Measurements from ENCODE around the gene ADM.

Gene ADM

DNA sequence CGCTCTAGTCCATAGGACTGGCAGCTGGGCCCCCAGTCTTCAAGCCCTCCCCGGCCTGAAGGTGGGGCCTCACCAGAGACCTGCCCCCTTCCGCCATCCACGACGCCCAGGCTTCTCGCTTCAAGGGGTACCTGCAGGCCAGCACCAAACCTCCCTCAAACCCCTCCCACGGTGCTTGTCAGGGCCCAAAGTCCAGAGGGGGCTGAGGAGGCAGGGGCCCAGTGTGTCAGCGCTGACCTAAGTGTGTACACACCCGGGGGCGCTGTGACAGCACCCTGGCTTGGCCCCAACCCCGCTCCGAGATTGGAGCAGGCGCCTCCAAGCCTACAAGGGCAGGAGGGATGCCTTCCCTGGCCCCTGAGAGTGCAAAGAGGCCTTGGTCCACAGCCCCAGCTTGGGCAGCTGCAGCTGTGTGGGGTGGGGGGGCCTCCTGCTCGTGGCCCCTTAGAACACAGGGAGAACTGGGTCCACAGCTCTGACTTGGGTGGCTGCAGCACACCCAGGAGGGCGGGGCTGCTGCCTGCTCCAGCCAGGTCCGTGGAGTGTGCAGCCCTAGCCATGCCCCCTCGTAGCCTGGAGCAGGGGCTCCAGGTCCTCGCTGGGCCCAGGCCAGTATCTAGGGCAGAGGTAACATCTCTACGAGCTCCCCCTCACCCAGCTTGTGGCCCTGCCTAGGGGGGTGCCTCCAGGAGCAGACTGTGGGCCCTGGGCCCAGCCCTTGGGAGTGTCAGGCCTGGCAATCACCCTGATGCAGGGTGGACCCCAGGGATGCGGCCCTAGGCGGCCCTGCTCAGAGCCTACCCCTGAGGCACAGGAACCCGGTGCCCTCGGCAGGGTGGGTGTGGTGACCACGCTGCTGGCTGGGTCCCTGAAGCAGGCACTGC is 15.8 kb upstream of the ADM start:
- no peak for DNase-seq

GRCh38 chr11:10289765-10290380 is 15.0 kb upstream of the ADM start:
- DNase-seq, result no peak
- in situ Hi-C loops (cut with MboI; ENCODE audit: low pct_unique_long_range_greater_than_20kb, low sequenced_read_pairs), result no loop called here

More for the DNA sequence above, 15.8 kb upstream of the ADM start:
- in situ Hi-C loops (cut with MboI; ENCODE audit: low pct_unique_long_range_greater_than_20kb, low sequenced_read_pairs), result no loop called here

DNA sequence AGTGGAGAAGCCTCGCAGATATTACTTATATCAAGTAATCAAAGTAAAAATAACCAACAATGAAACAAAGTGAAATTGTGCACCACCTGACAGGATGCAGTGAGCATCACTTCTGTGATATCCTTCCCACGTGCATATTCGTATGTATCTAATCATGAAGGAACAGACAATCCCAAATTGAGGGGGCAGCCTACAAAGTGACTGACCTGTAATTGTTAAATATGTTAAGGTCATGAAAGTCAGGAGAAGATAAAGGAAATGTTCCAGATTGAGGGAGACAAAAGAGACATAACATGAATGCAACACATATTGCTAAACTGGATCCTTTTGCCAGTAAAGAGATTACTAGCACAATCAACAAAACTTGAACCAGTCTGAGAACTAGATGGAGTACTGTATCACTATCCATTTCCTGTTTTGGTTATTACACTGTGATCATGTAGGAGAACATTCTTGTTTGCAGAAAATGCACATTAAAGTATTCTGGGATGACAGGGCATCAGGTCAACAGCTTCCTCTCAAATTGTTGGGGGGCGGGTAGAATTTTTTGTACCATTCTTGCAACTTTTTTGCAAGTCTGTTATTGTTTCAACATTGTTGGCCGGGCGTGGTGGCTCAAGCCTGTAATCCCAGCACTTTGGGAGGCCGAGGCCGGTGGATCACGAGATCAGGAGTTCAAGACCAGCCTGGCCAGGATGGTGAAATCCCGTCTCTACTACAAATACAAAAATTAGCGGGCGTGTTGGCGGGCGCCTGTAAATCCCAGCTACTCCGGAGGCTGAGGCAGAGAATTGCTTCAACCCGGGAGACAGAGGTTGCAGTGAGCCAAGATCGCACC is 12.9 kb upstream of the ADM start:
- in situ Hi-C loops (cut with MboI; ENCODE audit: low pct_unique_long_range_greater_than_20kb, low sequenced_read_pairs), result no loop called here
- no peak for DNase-seq

- peak; percentile 73 for DNase-seq
- in situ Hi-C loops (cut with MboI; ENCODE audit: low pct_unique_long_range_greater_than_20kb, low sequenced_read_pairs), result no loop called here
Measured at GRCh38 chr11:10293423-10294289, 11.2 kb upstream of the ADM start, which contains the start of gene SBF2. SBF2 (minus strand) TSS chr11:10294219; CDS start chr11:10294069, 150 bp downstream.

GRCh38 chr11:10294290-10294953 is 10.5 kb upstream of the ADM start:
- in situ Hi-C loops (cut with MboI; ENCODE audit: low pct_unique_long_range_greater_than_20kb, low sequenced_read_pairs), result no loop called here

DNA sequence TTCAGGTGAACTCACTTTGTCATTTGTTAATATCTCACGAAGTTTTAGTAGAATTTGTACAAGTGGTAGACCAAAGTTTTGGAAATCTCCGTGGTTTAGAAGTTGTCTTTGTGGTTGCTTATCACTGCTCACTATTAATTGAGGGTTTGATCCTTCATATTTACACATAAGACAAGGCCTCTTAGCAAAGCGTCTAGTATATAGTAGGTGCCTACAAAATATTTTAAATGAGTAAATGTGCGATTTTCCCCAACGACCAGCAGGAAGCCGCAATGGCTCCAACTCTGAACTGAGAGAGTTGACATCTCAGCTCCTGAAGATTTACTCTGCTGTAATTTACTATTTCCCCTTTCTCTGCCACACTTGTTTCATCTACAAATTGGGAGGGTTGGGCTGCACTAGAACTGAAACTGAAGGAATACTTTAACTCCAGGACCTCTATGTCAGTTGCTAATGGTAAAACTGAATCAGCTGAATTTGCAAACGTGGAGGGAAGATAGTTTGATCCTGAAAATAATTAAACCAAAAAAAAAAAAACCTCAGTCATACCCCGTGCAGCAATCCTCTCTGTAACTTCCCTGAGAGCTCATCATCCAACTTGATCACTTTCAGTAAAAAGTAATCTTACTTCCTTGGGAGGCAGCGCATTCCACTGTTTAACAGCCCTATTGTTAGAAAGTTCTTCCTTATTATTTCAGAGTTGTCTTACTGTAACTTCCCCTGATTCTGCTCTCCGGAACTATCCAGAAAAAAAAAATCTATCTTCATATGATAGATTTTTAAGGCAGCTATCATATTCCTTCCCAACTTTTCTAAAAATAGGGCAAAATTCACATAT is 9.6 kb upstream of the ADM start:
- DNase-seq, result peak; percentile 47
- in situ Hi-C loops (cut with MboI; ENCODE audit: low pct_unique_long_range_greater_than_20kb, low sequenced_read_pairs), result no loop called here

More at GRCh38 chr11:10294290-10294953, 10.5 kb upstream of the ADM start:
- peak; percentile 45 for DNase-seq

DNA sequence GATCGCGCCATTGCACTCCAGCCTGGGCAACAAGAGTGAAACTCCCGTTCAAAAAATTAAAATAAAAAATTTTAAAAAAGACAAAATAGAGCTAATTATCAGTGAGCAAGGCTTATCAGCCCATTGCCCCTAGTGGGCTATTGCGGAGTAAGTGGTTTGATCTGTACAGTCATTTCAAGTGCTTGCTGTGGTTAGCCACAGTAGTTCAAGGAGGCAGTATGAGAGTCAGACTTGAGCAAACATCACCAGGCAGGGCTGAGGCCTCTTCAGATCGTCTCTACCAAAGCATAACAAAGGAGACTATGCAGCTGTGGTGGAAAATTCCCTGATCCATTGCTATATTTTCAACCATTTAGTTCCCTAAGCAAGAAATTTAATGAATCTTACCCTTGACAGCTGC is 6.5 kb upstream of the ADM start:
- in situ Hi-C loops (cut with MboI; ENCODE audit: low pct_unique_long_range_greater_than_20kb, low sequenced_read_pairs), result no loop called here

DNA sequence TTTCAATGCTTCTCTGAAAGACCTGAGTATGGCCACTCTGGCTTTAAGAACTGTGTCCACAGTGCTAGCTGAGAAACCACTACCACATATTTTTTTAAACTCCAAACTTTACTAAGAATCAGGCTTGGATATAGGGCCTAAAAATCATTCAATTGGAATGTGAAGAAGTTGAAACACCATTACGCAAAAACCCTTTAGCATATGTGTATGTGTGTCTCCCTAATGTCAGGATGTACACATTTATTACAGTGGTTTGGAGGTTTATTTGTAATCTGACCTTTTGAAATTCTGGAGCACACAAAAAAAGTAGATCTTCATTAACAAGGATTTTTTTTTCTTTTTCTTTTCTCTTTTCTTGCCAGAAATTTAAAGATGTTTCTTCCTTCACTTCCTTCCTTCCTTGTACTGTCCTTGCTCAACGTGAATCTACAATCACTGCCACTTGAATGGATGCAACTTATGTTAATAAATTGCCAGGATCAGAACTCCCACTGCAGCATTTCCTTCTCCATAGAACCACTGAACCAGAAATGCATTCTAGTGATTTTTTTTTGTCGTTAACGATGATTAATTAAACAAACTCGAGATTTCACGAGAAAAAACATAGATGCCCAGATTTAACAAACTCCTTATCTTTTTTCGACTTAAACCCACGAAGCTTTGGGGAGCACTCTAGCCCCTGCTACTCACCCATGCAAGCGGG is 3.1 kb upstream of the ADM start:
- DNase-seq, result no peak
- in situ Hi-C loops (cut with MboI; ENCODE audit: low pct_unique_long_range_greater_than_20kb, low sequenced_read_pairs), result loop anchor here (25.0 kb wide), 2 partner anchors 315 to 540 kb away; no protein-coding TSS in a partner anchor

More for the DNA sequence above, 6.5 kb upstream of the ADM start:
- DNase-seq, result peak; percentile 64

GRCh38 chr11:10302359-10302743 is 2.5 kb upstream of the ADM start:
- in situ Hi-C loops (cut with MboI; ENCODE audit: low pct_unique_long_range_greater_than_20kb, low sequenced_read_pairs), result loop anchor here (25.0 kb wide), 2 partner anchors 315 to 540 kb away; no protein-coding TSS in a partner anchor
- no peak for DNase-seq

DNA sequence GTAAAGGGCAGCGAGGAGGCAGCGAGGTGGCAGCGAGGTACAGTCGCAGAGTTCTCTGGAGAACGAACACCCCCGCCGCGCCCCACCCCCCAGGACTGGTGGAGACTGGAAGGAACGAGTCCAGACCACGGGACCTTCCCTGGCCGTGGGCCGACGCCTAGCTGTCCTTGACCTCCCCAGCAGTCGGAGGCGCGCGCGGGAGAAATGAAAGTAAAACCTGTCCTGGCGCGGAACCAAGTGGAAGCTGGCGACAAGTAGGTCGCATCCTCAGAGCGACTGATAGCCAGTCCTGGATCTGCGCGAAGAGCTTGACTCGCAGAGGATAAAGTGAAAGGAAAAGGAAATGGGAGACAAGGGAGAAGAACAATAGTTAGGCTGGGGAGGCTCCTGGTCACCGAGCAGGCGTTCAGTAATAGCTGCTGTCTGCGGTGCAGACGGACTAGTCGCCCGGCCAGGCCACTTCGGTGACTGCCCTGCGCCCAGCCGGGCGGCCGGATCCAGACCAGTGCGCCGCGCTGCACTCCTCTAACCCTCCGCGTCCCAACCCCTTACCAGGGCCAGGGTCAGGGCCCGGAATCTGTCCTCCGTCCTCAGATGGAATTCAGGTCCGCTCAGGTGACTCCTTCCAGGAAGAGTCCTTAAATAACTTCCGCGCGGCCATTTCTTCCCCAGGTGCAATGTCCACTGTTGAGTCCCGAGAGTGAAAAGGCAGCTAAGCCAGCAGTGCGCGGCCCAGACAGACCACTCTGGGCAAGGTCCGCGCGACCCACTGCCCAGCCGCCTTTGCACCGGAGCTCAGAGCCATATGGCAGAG is 1.9 kb upstream of the ADM start:
- DNase-seq, result peak; percentile 69
- in situ Hi-C loops (cut with MboI; ENCODE audit: low pct_unique_long_range_greater_than_20kb, low sequenced_read_pairs), result loop anchor here (25.0 kb wide), 2 partner anchors 316 to 541 kb away; no protein-coding TSS in a partner anchor

DNA sequence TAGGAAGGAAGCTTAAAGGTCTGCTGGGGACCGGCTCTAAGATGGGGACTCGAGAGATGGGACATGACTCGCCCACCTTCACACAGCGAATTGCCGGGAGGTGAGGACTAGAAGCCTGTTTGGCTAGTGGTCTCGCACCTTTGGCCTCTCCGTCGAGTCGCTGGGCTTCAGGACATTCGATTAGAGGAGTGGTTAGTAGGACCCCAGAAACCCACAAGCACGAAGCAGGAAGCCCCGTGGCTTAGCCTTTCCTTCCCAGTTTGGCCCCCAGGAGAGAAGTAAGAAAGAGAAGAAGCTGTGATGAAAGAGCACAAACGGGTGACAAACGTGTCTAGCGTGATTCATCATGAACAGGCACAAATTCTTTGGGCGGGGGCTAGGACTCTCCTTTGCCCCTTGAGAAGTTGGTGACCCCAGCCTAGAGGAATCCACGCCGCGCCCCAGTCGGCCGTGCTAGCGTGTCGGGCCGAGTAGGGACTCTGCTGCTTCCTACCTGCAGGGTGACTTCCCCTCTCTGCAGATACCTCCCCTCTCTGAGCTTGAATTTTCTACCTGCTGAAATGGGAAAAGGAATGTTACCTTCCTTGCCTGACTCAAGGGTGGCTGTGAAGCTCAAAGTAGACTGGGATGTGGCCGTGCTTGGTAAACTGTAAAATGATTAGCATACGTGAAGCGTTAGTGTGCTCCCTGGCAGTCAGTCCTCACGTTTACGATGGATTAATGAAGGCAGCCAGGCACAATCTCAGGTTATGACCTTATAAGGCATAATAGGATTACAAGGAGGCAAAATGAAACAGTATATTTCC is 1.1 kb upstream of the ADM start:
- peak; percentile 60 for DNase-seq
- in situ Hi-C loops (cut with MboI; ENCODE audit: low pct_unique_long_range_greater_than_20kb, low sequenced_read_pairs), result loop anchor here (25.0 kb wide), 2 partner anchors 316 to 541 kb away; no protein-coding TSS in a partner anchor

DNA sequence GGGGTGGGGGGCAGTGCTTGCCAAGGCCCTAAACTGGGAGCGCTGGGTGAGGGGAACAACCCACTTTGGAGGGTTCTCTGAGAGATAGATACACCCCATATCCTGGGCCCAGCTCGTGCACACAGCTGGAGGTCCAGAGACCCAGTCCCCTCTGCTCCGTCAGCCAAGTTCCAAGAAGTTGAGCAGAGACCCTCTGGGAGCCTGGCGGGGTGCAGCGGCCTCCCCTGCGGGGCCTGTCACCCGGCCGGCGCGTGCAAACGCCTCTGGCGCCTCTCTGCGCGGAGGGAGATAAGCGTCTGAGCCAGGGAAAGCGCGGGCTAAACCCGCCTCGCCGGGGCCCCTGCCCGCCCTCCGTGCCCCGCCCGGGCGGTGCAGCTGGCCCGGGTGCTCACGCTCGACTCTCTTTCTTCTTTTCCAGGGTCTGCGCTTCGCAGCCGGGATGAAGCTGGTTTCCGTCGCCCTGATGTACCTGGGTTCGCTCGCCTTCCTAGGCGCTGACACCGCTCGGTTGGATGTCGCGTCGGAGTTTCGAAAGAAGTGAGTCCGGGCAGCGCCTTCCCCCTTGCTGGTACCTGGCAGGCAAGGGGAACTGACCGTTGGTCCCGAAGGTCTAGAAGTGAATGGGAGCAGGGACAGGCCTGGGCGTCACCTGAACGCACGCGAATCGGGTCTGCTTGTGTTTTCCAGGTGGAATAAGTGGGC is 540 bp downstream of the ADM start:
- in situ Hi-C loops (cut with MboI; ENCODE audit: low pct_unique_long_range_greater_than_20kb, low sequenced_read_pairs), result loop anchor here (25.0 kb wide), 2 partner anchors 318 to 543 kb away; no protein-coding TSS in a partner anchor
- DNase-seq, result peak; percentile 59

- in situ Hi-C loops (cut with MboI; ENCODE audit: low pct_unique_long_range_greater_than_20kb, low sequenced_read_pairs), result loop anchor here (25.0 kb wide), 2 partner anchors 319 to 544 kb away; no protein-coding TSS in a partner anchor
- DNase-seq, result no peak
Measured at GRCh38 chr11:10305964-10306918, 1.4 kb downstream of the ADM start.
